Airway epithelial cell (primary cell): ENCODE measurements around the gene MYOZ2. TPM values are rescaled to one million over a fixed set of nuclear protein-coding genes. Genes with fewer than 3 reads are reported as not detected.

Experiments
- total RNA-seq: library from RNA; depleted of rRNA; stranded (reverse); fragments of >200 nt; gene quantifications from 2 replicates; pipeline ENCODE4 v1.2.3, GENCODE V29; 2015

The MYOZ2 gene
- total RNA-seq, result not detected in 2 replicates

DNA sequence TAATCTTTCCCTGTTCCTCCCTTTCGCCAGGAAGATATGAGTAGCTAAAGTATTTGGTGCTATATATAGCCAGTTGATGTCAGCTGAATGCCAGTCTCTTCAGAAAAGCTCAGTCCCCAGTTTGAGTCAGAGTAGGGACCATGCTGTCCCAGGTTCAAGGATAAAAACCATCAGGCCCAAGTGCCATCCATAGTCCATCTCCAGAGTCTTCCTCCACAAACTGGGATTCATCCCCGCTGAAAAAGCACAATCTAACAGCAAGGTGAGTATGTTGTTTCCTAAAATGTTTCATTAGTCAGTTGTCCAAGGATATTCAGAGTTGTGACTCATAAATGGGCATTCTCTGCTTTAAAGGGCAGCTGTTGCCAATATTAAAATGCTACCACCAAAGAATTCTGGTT is at the start of gene MYOZ2:
Gene MYOZ2, plus strand, starts transcription at position 112 of the 401 bp plus-strand sequence. CDS start 694 bp downstream, outside the sequence.

DNA sequence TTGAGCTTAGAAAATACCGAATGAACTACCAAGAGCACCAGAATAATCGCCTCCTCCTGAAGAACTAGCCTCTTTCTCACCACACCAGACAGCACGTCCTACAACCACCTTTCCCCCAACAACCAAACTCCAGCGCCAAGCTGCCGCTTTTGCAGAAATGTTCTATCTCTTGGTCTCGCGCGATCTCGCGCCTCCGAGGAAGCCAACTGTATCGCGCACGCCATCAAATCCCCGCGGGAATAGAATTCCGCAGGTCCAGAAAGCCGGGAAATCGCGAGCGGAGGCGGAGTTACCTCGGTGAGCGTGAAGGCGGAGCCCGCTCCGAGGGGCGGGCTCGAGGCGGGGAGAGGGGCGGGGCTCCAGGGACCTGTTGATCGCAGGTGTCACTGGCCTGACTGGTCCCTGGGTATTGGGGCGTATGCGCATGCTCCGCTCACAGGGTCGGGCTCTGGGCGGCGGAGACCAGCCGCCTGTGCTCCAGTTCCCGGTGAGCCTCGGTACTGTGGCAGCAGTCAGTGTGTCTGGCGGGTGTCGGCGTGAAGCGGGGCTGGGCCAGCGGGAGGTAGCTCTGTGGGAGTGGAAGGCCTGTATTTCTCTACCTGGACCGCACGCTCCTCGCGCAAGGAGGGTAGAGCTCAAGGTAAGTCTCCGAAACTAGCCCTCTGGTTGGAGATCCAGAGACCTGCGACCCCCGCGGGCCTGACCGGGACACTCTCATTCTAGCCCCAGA is 76.8 kb downstream of the MYOZ2 start, which contains the start of gene USP53:
Gene USP53, plus strand, starts transcription at position 480 of the 730 bp plus-strand sequence. CDS start 27,047 bp downstream, outside the sequence.

Other genes with a start within 250 kb of the MYOZ2 start
- 0.09 and 0.42 TPM in 2 replicates for gene SYNPO2, start 247.0 kb upstream of the MYOZ2 start, total RNA-seq
- 11.3 and 15.7 TPM in 2 replicates for gene USP53, start 76.9 kb downstream of the MYOZ2 start, total RNA-seq
- gene FABP2, start 186.3 kb downstream of the MYOZ2 start, total RNA-seq, result not detected in 2 replicates